Kidney (tissue), 14 donors: ENCODE results near the gene GRID1. TPM values are rescaled to one million over a fixed set of nuclear protein-coding genes. Genes with fewer than 3 reads are reported as not detected.
A peak's percentile ranks its signal among the peaks of the same experiment; 100 is the strongest.

Source experiments
- DNase-seq, 5 donors: peaks; one replicate each; pipeline ENCODE4 v3.0.0-alpha.2; 2013 to 2020
- FAIRE-seq: peaks from 2 replicates; lab custom pipeline; 2012; peaks lifted over from hg19 to GRCh38; lab: Jason Lieb, UNC
- H3K27ac ChIP-seq, 2 donors: one replicate each; pipeline ENCODE4 v1.7.0; 2013; ENCODE audit warnings: low read depth in 2 of 2, low read length in 2 of 2, inconsistent platforms in 1 of 2
- H3K27me3 ChIP-seq: one replicate; pipeline ENCODE4 v1.7.1; 2013; ENCODE audit warnings: low read length, inconsistent platforms; ENCODE audit not compliant: control insufficient read depth, insufficient read depth
- H3K36me3 ChIP-seq, 3 donors: one replicate each; pipeline versions ENCODE4 v1.7.0 to v1.7.1; 2013; ENCODE audit warnings: low read length in 3 of 3, control low read depth in 1 of 3, inconsistent platforms in 1 of 3; ENCODE audit not compliant: insufficient read depth in 3 of 3, control insufficient read depth in 2 of 3
- H3K4me1 ChIP-seq, 3 donors: one replicate each; pipeline versions ENCODE4 v1.7.0 to v1.7.1; 2013; ENCODE audit warnings: low read length in 3 of 3, inconsistent platforms in 1 of 3, low read depth in 1 of 3; ENCODE audit not compliant: control insufficient read depth in 2 of 3, insufficient read depth in 2 of 3
- H3K4me3 ChIP-seq, 3 donors: one replicate each; pipeline versions ENCODE4 v1.7.0 to v1.8.1; 2013; ENCODE audit warnings: low read length in 3 of 3, control low read depth in 1 of 3, inconsistent platforms in 1 of 3
- H3K9ac ChIP-seq, 3 donors: one replicate each; pipeline versions ENCODE4 v1.7.0 to v1.7.1; 2013; ENCODE audit warnings: low read length in 3 of 3, control low read depth in 1 of 3, inconsistent platforms in 1 of 3
- H3K9me3 ChIP-seq, 3 donors: one replicate each; pipeline versions ENCODE4 v1.7.0 to v1.7.1; 2013; ENCODE audit warnings: low read length in 3 of 3, control low read depth in 1 of 3, inconsistent platforms in 1 of 3; ENCODE audit not compliant: control insufficient read depth in 2 of 3, insufficient read depth in 1 of 3
- intact Hi-C: fragments of 100-400 bp; cut with DNase I; formaldehyde crosslinking; loops from one replicate; pipeline ENCODE4 v1.11.1; 2022
- polyA plus RNA-seq: library from polyadenylated mRNA; stranded (reverse); fragments of 350-450 nt; fragmentation: Illumina TruSeq; extraction: RNeasy Lipid Tissue Mini Kit (QIAGEN cat#74804); gene quantifications from one replicate; pipeline ENCODE4 v1.2.3, GENCODE V29; 2014; ENCODE audit warnings: low read depth, low replicate concordance; ENCODE audit not compliant: insufficient read depth
- total RNA-seq: library from RNA; stranded (reverse); fragmentation: NEBNext Ultra II Directional; extraction: Animal tissue kit (Norgen Biotek cat#: 25700); gene quantifications from one replicate; pipeline ENCODE4 v1.2.1, GENCODE V29; 2021
- TF ChIP-seq, protein P1 (sequence below): IDR thresholded peaks from 3 replicates; pipeline ENCODE4 v1.5.1; 2012; ENCODE audit warnings: mild to moderate bottlenecking, moderate library complexity, borderline replicate concordance; ENCODE audit not compliant: insufficient read depth; ENCODE audit errors: extremely low read depth
- donor health status: control.
- donor health status: control.
- donor health status: control.
- donor health status: control.
- donor health status: control.
- donor health status: DM: yes; HTN: yes; CAD: no.
- donor health status: Normal renal cell carcinoma (clear cell type).

Gene GRID1
- total and polyA plus RNA-seq, 2 donors from 2014 or later: 0.37 to 1.4 TPM

DNA sequence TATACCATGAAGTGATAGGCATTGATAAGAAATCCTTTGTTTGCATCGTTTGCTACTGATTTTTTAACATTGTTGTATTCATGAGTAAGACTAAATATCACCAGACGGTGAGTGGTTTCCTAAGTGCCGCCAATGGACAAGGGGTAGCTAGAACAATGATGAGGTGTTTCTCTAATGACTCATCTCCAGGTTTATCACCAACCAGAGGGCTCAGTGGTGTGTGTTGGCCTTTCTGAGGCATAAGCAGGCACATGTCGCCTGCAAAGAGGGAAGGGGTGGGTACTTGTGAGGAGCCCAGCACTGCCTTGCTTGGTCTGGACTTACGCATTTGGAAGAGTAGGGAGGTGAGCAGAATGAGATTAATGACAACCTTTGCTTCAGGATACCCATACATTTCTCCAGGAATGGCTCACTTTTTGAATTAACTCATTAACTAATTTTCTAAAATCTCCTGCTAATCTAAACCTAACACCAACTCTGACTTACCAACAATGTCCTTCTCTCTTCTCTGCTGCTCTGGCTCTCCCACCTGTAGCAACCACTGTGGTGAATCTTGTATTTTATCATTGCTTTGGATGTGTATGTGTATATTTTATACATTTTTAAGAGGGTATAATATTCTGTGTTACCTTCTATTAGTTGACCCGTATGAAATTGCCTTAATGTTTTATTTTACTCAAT is 722.6 kb downstream of the GRID1 start:
- Histone ChIP-seq H3K4me3 (no peak overlapping the region), H3K27me3 (no peaks in the 10 kb centered on the region), H3K9me3 (no peaks in the 10 kb centered on the region), H3K4me1 (no peaks in the 10 kb centered on the region), H3K27ac (no peak overlapping the region), H3K9ac (no peak overlapping the region), H3K36me3 (no peaks in the 10 kb centered on the region)
- TF ChIP-seq, protein P1, sequence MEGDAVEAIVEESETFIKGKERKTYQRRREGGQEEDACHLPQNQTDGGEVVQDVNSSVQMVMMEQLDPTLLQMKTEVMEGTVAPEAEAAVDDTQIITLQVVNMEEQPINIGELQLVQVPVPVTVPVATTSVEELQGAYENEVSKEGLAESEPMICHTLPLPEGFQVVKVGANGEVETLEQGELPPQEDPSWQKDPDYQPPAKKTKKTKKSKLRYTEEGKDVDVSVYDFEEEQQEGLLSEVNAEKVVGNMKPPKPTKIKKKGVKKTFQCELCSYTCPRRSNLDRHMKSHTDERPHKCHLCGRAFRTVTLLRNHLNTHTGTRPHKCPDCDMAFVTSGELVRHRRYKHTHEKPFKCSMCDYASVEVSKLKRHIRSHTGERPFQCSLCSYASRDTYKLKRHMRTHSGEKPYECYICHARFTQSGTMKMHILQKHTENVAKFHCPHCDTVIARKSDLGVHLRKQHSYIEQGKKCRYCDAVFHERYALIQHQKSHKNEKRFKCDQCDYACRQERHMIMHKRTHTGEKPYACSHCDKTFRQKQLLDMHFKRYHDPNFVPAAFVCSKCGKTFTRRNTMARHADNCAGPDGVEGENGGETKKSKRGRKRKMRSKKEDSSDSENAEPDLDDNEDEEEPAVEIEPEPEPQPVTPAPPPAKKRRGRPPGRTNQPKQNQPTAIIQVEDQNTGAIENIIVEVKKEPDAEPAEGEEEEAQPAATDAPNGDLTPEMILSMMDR: no peak
- intact Hi-C loops: no loop called here
- FAIRE-seq (no peak), DNase-seq (no peak)

- FAIRE-seq (no peak), DNase-seq (no peak)
- H3K27me3 ChIP-seq: no peaks in the 10 kb centered on the region
- TF ChIP-seq, protein P1: no peak
- H3K4me3 ChIP-seq: no peak overlapping the region
- no peak overlapping the region for H3K9ac ChIP-seq
- no peaks in the 10 kb centered on the region for H3K9me3 ChIP-seq
- H3K36me3 ChIP-seq: no peaks in the 10 kb centered on the region
- H3K27ac ChIP-seq: no peak overlapping the region
- no peaks in the 10 kb centered on the region for H3K4me1 ChIP-seq
- intact Hi-C loops: no loop called here
Observed at GRCh38 chr10:85643171-85643844, 723.3 kb downstream of the GRID1 start.

GRCh38 chr10:85642421-85643170 is 724.0 kb downstream of the GRID1 start:
- Histone ChIP-seq H3K27ac (no peak overlapping the region), H3K9me3 (no peaks in the 10 kb centered on the region), H3K36me3 (no peaks in the 10 kb centered on the region), H3K9ac (no peak overlapping the region), H3K27me3 (no peaks in the 10 kb centered on the region), H3K4me3 (no peak overlapping the region), H3K4me1 (no peaks in the 10 kb centered on the region)
- DNase-seq (peak in 1 of 5 donors; percentile 13), FAIRE-seq (no peak)
- TF ChIP-seq, protein P1: no peak
- intact Hi-C loops: no loop called here
